SHP77 treated with DMSO at 0.1 percent for 48 hours (cell line): Measurements from ENCODE around the gene KDM2A.

ENCODE experiments used
- DNase-seq: peaks from one replicate; lab custom pipeline; 2025; lab: John Stamatoyannopoulos, UW

KDM2A gene

GRCh38 chr11:67261640-67261945 is 142.5 kb downstream of the KDM2A start:
- DNase-seq = no peak

DNA sequence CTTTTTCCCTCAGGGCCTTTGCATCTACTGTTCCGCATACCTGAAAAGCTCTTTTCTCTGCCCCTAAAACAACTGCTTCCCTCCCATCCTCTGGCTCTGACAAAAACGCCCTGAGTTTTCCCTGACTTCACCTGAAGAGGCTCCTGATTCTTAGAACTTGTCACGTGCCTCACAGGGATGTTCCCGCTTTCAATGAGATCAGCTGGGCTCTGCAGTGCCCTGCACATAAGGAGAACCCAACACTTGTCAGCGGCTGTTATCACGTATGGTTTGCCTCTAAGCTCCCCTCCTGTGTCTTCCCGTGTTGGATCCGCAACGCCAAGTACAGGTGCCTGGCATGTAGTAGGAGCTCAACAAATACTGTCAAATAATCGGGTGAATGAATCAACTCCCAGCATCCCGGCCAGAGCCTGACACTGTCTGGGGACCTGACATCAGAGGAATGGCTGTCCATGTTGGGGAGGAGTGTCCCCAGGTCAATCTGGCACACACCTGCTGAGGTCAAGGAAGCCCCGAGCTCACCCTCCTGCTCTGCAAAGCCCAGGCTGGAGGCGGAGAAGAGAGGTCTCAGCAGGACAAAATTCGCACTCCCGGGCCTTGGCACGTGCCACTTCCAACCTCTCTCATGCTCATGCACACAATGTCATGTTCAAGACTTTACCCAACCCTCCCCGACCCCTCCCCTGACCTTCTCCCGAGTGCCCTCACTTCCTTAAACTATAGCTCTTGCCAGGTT is 143.1 kb downstream of the KDM2A start:
- DNase-seq = no peak

- peak; percentile 59 for DNase-seq
Measured at GRCh38 chr11:67262731-67263675, 143.9 kb downstream of the KDM2A start.

DNA sequence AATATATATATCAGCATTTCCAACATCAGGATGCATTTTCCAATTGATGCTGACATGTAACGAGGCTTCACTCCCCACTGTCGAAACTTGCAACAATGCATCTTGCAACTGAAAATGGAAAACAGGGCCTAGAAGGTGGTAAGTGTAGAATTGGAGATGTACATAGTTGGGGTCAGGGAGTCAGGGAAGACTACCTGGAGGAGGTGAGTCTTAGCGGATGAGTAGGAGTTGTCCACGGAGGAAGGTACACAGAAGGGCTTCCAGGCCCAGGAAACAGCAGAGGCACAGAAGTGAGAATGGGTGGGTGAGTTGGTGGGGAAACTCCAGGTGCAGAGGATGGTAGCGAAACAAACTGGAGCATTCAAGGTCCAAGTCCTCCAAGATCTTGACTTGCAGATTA is 145.2 kb downstream of the KDM2A start:
- no peak for DNase-seq

DNA sequence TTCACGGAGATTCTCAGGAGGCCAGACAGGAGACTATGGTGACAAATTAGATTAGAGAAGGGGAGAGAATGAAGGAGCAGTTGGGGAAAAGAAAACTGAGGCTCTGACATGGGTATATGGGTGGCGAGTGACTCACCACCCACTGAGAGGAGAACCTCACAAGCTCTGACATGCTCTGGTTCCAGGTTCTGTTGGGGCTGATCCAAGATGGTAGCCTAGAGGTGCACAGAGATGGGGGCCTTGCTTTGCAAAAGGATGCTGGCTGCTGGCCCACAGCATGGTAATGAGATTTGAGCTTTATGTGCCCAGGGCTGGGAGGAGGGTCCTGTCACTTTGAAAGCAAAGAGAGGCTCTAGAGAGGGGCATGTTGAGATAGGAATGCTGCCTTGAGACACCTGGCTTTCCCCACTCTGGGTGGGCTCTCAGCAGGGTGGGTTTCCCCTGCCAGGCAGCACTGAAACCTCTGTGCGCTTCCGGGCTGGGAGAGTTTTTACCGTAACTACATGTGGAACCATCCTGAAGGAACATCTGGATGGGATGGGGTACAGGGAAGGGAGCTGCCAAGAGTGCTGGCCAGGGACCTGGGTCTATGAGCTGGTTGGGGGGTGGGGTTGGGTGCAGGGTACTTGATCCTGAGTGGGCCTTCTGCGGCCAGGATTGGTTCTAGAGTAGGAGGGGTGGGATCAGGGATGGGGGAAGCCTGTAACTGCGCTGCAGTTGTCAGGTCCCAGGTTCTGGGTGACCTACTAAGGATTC is 146.0 kb downstream of the KDM2A start:
- no peak for DNase-seq

GRCh38 chr11:67265633-67266448 is 146.8 kb downstream of the KDM2A start:
- no peak for DNase-seq

- DNase-seq = no peak
Measured at GRCh38 chr11:67266449-67267187, 147.6 kb downstream of the KDM2A start, which contains the start of gene GRK2. GRK2 (plus strand) TSS chr11:67266473; CDS start chr11:67266700, 227 bp downstream.

GRCh38 chr11:67267188-67268080 is 148.4 kb downstream of the KDM2A start:
- DNase-seq = no peak

DNA sequence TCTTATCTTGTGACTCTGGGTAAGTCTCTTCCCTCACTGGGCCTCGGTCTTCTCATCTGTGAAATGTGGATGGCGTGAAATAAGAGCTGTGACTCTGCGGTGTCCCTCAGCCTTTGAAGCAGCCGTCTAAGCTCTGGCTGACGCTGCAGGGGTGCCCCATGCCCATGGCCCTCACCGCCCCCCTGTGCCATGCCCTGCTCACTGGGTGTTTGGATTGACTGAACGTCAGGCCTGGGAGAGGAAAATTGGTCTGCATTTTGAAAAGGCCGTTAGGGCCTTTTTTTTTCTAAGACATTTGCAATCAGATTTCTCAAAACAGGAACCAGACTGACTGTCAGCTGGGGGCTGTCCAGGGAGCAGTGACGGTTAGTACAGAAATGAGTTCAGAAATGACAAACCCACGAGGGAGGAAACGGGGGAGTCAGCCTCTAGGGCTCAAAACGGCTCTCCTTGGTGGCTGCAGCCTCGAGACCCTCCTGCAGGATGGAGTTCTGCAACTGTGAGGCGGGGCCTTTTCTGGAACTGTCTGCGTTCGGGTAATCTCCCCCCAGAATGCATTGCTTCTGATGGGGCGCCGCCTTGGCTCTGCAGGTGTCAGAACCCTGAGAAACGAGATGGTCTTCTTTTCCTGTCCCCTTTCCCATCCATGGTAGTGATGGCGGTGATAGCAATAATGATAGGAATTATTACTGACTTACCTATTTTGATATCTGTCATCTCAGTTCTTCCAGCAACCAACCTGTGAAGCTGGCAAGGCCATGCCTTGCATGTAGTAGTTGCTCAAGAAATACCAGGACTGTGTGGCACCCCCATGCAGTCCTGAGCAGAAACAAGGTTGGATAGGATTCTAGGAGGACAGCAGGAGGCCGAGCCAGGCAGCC is 149.3 kb downstream of the KDM2A start:
- DNase-seq = no peak

- no peak for DNase-seq
Measured at GRCh38 chr11:67268962-67269268, 149.9 kb downstream of the KDM2A start.

DNA sequence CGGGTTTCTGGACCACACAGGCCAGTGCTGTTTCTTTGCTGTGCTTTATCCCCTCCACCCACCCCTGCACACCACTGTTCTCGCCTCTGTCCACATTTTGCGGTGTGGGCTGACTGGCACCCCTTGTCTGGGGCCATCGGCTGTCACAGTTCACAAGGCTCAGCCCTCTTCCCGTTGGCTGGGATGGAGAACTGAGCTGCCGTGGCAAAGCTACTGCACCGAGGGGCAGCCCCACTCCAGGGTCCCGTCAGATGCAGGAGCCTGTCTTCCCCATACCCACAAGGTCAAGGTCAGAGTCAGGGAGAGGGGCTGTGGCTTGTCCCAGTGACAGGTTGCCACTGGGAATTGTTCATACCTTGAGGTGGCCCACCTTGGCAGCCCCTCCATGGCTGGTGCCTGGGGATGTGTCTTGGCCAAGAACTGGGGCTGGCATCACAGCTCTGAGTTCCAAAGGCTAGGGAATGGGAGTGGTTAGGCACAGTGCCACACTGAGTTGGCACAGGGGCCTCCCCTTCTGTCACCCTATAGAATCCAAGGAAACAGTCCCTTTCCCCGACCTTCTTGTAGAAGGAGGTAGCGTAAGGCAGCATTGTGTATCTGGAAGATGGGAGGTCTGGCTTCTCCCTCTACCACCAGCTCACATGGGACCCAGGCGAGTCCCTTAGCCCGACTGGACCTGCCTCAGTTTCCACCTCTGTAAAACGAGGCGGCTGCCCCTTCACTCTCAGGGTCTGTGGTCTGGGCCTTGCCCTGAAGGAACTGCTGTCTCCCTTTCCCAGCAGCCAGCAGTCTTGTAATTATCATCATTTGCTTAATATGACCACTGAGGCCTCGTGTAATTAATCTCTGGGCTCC is 150.6 kb downstream of the KDM2A start:
- no peak for DNase-seq

GRCh38 chr11:67270256-67271204 is 151.5 kb downstream of the KDM2A start:
- no peak for DNase-seq

- no peak for DNase-seq
Measured at GRCh38 chr11:67271205-67271540, 152.1 kb downstream of the KDM2A start.

DNA sequence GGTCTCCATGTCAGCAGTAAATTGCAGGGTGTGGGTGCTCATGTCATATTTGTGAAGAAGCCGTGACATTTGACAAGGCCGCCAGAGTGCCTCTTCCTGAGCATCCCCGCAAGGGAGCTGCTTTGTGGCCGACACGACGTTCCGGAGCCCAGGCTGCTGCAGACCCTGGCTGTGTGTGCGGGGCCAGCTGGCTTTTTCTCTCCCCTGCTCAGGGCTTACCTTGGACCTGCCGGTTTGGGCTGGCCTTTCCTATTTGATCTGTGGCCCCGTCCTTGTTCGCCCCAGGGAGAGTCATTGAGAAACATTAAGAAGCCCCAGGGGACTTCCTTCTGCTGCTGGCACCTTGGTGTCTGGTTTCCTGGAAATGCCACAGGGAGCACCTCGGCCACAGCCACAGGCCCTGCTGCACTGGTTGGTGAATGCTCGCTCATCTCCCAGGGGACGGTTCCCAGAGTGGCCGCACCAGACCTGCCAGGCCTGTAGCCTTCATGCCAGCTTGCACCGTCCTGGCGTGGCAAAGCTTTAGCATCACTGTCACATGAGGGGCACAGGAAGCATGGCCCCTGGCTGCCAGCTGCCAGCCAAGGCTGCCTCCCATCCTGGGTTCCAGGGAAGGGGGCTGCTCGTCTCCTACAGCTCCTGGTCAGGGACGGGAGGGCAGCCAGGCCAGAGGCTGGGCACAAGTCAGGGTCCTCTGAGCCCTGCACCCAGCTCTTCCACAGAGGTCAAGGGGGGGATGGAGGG is 152.7 kb downstream of the KDM2A start:
- no peak for DNase-seq

DNA sequence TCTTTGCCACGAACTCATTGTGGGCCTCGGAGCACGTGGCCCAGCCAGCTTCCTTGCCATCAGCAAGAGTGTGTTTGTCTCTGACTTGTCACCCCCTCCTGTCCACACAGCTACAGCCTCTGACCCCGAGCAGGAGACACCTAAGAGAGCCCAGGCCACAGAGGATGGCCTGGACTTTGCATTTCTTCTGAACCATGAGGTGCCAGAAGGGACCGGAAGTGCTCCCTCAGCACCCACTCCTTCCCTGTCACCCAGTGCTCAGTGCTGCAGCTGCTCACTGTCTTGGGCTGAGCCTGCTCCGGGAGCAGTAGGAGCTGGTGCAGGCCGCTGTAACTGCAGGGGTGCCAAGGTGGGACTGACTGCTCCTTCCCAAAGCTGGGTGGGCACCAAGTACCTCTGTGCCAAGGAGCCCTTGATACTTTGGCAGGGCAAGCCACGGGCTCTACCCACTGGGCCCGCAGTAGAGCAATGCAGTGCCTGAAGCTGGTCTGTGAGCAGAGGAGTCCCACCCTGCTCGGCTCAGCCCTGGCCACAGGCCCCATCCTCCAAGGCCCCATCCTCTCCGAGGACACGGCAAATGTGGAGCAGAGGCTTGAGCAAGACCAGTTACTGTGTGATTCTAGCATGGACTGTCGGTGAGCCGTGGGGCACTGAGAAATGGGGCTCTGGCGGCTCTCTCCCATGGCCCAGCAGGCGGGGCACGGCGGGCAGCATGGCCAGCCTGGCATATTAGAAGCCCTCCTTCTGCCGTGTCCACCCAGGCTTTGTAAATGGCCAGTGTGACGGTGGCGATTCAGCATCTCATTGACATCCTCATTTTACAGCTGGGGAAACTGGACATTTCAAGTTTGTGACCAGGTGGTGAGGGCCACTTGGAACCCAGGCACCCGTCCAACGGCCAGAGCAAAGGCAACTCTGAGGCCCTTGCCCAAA is 153.5 kb downstream of the KDM2A start:
- DNase-seq = no peak
